ENCODE data around the gene RNF220.

DNA sequence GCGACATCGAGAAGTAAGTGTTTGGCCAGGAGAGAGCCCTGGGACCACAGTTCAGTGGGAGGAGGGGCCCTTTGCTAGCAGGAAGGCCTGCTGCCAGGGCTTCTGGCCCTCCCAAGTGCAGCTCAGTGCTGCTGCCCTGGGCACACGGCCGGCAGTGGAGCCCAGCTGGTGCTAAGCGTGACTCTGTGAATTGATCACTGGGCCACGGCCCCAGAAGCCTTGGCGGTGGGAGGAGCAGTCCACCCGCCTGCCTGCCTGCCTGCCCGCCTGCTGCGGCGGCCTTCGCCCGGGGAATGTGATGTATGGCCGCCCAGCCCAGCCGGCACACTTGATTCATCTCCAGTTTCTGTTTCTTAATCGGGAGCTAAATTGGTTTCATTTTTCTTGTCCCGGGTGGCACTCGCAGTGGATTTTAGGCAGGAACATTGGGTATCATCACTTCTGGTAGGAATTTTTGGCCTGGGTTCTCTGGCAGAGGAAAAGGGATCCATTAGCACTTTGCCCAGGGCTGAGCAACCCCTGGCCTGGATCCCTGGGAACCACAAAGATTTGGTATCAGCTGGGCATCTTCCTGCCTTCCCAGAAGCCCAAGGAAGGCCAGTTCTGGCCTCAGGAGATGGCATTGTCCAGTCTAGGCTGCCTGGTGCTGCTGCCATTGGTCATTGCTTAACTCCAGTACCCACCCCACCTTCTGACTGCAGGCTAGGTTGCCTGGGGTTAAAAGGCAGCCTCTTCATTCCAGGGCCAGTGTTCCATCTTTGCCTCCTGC lies 240.6 kb downstream of the RNF220 start:
- TF ChIP-seq CTCF (conservative IDR thresholded peaks at IDR 0.05) (no peak), ZFX (IDR thresholded peaks at IDR 0.05) (no peak)

Data from C4-2B (cell line).